GM12878 (cell line): ENCODE measurements around the gene KLK8. TPM values are rescaled to one million over a fixed set of nuclear protein-coding genes. Genes with fewer than 3 reads are reported as not detected.

Experiments
- ATAC-seq: fragments of 200-7000 bp; cut with Tn5 transposase; 3 replicates; pipeline ENCODE4 v1.9.1; 2020; ENCODE audit warnings: mild to moderate bottlenecking, moderate library complexity
- BruUV-seq: library from RNA; stranded (reverse); fragments of 400-500 nt; replicated peaks from 2 replicates; lab custom pipeline; 2021; lab: Mats Ljungman, UMichigan
- CTCF ChIA-PET: fragments of 300-600 bp; sonication (Branson Sonifier 250); formaldehyde crosslinking; extraction: SDS; loops from one replicate; lab custom pipeline; 2021; ENCODE audit warnings: inconsistent platforms; lab: Yijun Ruan, JAX
- POLR2A ChIA-PET: fragments of 350-600 bp; formaldehyde crosslinking; extraction: SDS; loops from one replicate; lab custom pipeline; 2021; ENCODE audit warnings: inconsistent platforms; lab: Charles Lee
- RAD21 ChIA-PET: fragments of 300-600 bp; sonication (Branson Sonifier 250); formaldehyde crosslinking; loops from one replicate; lab custom pipeline; 2023; ENCODE audit warnings: antibody characterized with exemption; ENCODE audit not compliant: unreplicated experiment; lab: Charles Lee
- SMC1A ChIA-PET: fragments of 300-600 bp; sonication (Branson Sonifier 250); formaldehyde crosslinking; loops from one replicate; lab custom pipeline; 2023; ENCODE audit not compliant: unreplicated experiment, uncharacterized antibody; lab: Charles Lee
- DNase-seq: peaks from one replicate; pipeline ENCODE4 v3.0.0-alpha.2; 2011; ENCODE audit warnings: low read depth, low spot score
- FAIRE-seq: peaks from 3 replicates; lab custom pipeline; 2011; peaks lifted over from hg19 to GRCh38; lab: Jason Lieb, UNC
- H2AFZ ChIP-seq: 2 replicates; pipeline ENCODE4 v1.6.0; 2011; ENCODE audit warnings: low read depth, low read length, control low read depth; ENCODE audit not compliant: control insufficient read depth
- H3K27ac ChIP-seq: 2 replicates; pipeline ENCODE4 v1.5.1; 2011; ENCODE audit warnings: control low read depth; ENCODE audit not compliant: control insufficient read depth, insufficient read depth
- H3K27me3 ChIP-seq, 2 experiments: replicated peaks in 1 of 2; 2 replicates each; pipeline versions ENCODE4 v1.6.0 to v1.6.1; 2011; ENCODE audit warnings: low read length in 1 of 2; ENCODE audit not compliant: control insufficient read depth in 2 of 2, insufficient read depth in 2 of 2
- H3K36me3 ChIP-seq, 2 experiments: 2 replicates each; pipeline ENCODE4 v1.5.1; 2011; ENCODE audit warnings: low read length in 1 of 2; ENCODE audit not compliant: control insufficient read depth in 2 of 2, insufficient read depth in 2 of 2
- H3K4me1 ChIP-seq: 2 replicates; pipeline ENCODE4 v1.6.1; 2011; ENCODE audit warnings: mild to moderate bottlenecking, low read length, moderate library complexity, mixed read lengths; ENCODE audit not compliant: control insufficient read depth, insufficient read depth
- H3K4me2 ChIP-seq: 2 replicates; pipeline ENCODE4 v1.6.0; 2011; ENCODE audit warnings: control low read depth; ENCODE audit not compliant: control insufficient read depth, insufficient read depth
- H3K4me3 ChIP-seq: fragments of 200-600 bp; sonication (generic); 2 replicates; pipeline ENCODE4 v1.5.1; 2016
- H3K79me2 ChIP-seq: 2 replicates; pipeline ENCODE4 v1.6.0; 2011; ENCODE audit warnings: low read length; ENCODE audit not compliant: control insufficient read depth, insufficient read depth
- H3K9ac ChIP-seq: 2 replicates; pipeline ENCODE4 v1.8.0; 2011; ENCODE audit warnings: low read length, control low read depth, mixed read lengths; ENCODE audit not compliant: control insufficient read depth, insufficient read depth
- H3K9me3 ChIP-seq: replicated peaks from 3 replicates; pipeline ENCODE4 v1.5.1; 2011; ENCODE audit warnings: mild to moderate bottlenecking, low read length; ENCODE audit not compliant: control insufficient read depth, insufficient read depth
- H4K20me1 ChIP-seq: 2 replicates; pipeline ENCODE4 v1.6.0; 2011; ENCODE audit not compliant: control insufficient read depth, insufficient read depth
- CBX3 ChIP-seq: fragments of 200-600 bp; sonication (generic); IDR thresholded peaks from 2 replicates; pipeline ENCODE4 v1.6.1; 2016; ENCODE audit warnings: low read depth, borderline replicate concordance
- CHD4 ChIP-seq: fragments of 200-600 bp; sonication (generic); IDR thresholded peaks from 2 replicates; pipeline ENCODE4 v1.6.1; 2016; ENCODE audit warnings: mild to moderate bottlenecking
- EGR1 ChIP-seq, 2 experiments: IDR thresholded peaks; 1 replicate in 1 of 2; 2 replicates in 1 of 2; pipeline ENCODE4 v1.6.1; 2011 to 2012; ENCODE audit warnings: low read depth in 2 of 2, low read length in 2 of 2, borderline replicate concordance in 1 of 2, mild to moderate bottlenecking in 1 of 2, moderate library complexity in 1 of 2
- JUND ChIP-seq: IDR thresholded peaks from 2 replicates; pipeline ENCODE4 v1.6.1; 2012; ENCODE audit warnings: low read depth, mild to moderate bottlenecking, low read length, improper control_type of control experiment, moderate library complexity
- MEF2A ChIP-seq: IDR thresholded peaks from 2 replicates; pipeline ENCODE4 v1.6.1; 2011; ENCODE audit warnings: low read depth, mild to moderate bottlenecking, low read length, moderate library complexity; ENCODE audit not compliant: insufficient read depth
- NR2F1 ChIP-seq: fragments of 450-650 bp; conservative IDR thresholded peaks from 2 replicates; pipeline ENCODE4 v1.6.1; 2017; ENCODE audit warnings: mild to moderate bottlenecking
- REST ChIP-seq: IDR thresholded peaks from 2 replicates; pipeline ENCODE4 v1.6.1; 2012; ENCODE audit warnings: mild to moderate bottlenecking, low read depth, low read length
- SUPT20H ChIP-seq: IDR thresholded peaks from 2 replicates; pipeline ENCODE4 v1.6.1; 2011; ENCODE audit warnings: low read depth, mild to moderate bottlenecking, low read length, moderate library complexity, borderline replicate concordance; ENCODE audit not compliant: control insufficient read depth
- ZBED1 ChIP-seq: IDR thresholded peaks from 2 replicates; pipeline ENCODE4 v1.6.1; 2016; ENCODE audit warnings: borderline replicate concordance
- ZZZ3 ChIP-seq: IDR thresholded peaks from 2 replicates; pipeline ENCODE4 v1.6.1; 2011; ENCODE audit warnings: low read depth; ENCODE audit not compliant: control insufficient read depth, insufficient read length
- WGBS: methylation state at CpG from one replicate; pipeline ENCODE4 v1.1.6; 2016; ENCODE audit warnings: low lambda C conversion rate; ENCODE audit not compliant: insufficient replicate concordance, insufficient coverage; ENCODE audit errors: missing lambda C conversion rate; 5-methylcytosine and 5-hydroxymethylcytosine counted together
- in situ Hi-C: fragments of 300-500 bp; cut with MboI; formaldehyde crosslinking; loops from 9 replicates; pipeline ENCODE4 v1.14.3; 2018; ENCODE audit warnings: mixed read lengths
- intact Hi-C: fragments of 100-400 bp; cut with micrococcal nuclease; formaldehyde crosslinking; loops from one replicate; pipeline ENCODE4 v1.14.2; 2022; ENCODE audit not compliant: unreplicated experiment
- polyA plus RNA-seq, 11 experiments: library from polyadenylated mRNA; depleted of rRNA in 4 of 11; unstranded in 6 of 11; stranded (reverse) in 5 of 11; fragments of >200 nt; fragmentation: Nextera tagmentation in 4 of 11; fragmentation: Illumina TruSeq in 1 of 11; extraction: Ambion mirVana in 4 of 11; extraction: Trizol in 1 of 11; gene quantifications; 1 replicate in 1 of 11; 2 replicates in 10 of 11; pipeline versions ENCODE4 v1.2.1 to v1.2.3, GENCODE V29; 2011 to 2016; ENCODE audit warnings: inconsistent platforms in 2 of 11, missing spikeins in 2 of 11, low read depth in 1 of 11
- total RNA-seq, 4 experiments: library from RNA; depleted of rRNA in 3 of 4; stranded (reverse); fragments of >200 nt in 3 of 4; fragmentation: Illumina TruSeq in 1 of 4; extraction: Trizol in 1 of 4; gene quantifications; 2 replicates each; pipeline versions ENCODE4 v1.2.1 to v1.2.3, GENCODE V29; 2013 to 2021
- TF ChIP-seq, protein P1 (sequence below): IDR thresholded peaks from 2 replicates; pipeline ENCODE4 v1.6.1; 2011; ENCODE audit warnings: borderline replicate concordance, low read depth, mild to moderate bottlenecking, moderate library complexity, low read length; ENCODE audit not compliant: insufficient read depth, poor library complexity, severe bottlenecking

KLK8 gene
- total and polyA plus RNA-seq, 10 of the 15 experiments (the other 5 are each of a cell fraction or from before 2014, with no cell fraction given), result not detected

- H4K20me1 ChIP-seq, result no peaks in the 10 kb centered on the region
- no peak for TF ChIP-seq JUND
- TF ChIP-seq CHD4, result no peak
- no peak for TF ChIP-seq REST
- TF ChIP-seq NR2F1, result no peak
- TF ChIP-seq EGR1 (IDR thresholded peaks at IDR 0.05; ENCODE audit: borderline replicate concordance in 1 of 2, low read depth in 2 of 2, low read length in 2 of 2), result no peak
- no peak for TF ChIP-seq ZZZ3
- TF ChIP-seq, protein P1, sequence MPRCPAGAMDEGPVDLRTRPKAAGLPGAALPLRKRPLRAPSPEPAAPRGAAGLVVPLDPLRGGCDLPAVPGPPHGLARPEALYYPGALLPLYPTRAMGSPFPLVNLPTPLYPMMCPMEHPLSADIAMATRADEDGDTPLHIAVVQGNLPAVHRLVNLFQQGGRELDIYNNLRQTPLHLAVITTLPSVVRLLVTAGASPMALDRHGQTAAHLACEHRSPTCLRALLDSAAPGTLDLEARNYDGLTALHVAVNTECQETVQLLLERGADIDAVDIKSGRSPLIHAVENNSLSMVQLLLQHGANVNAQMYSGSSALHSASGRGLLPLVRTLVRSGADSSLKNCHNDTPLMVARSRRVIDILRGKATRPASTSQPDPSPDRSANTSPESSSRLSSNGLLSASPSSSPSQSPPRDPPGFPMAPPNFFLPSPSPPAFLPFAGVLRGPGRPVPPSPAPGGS, result no peak
- no peak for TF ChIP-seq CBX3
- no peak for TF ChIP-seq MEF2A
- TF ChIP-seq ZBED1, result no peak
- no peak for TF ChIP-seq SUPT20H
- ChIA-PET POLR2A (no interaction called here), RAD21 (no interaction called here), CTCF (interaction anchor here (1.8 kb wide), 1 partner anchor 11 kb away, joined by 4 read pairs; no protein-coding TSS in a partner anchor), SMC1A (no interaction called here)
- in situ Hi-C loops, result no loop called here
- no peak overlapping the region for H3K4me3 ChIP-seq
- 0% methylated on average over 1 of the region's 9 CpGs for WGBS
- H3K79me2 ChIP-seq, result no peaks in the 10 kb centered on the region
- no peak overlapping the region for H3K9ac ChIP-seq
- no peak for FAIRE-seq
- BruUV-seq, result no TSS peak
- no peak overlapping the region for H3K4me2 ChIP-seq
- peaks cover 0 to 2% of the 10 kb centered on the region in 2 experiments; a peak in 2 of 4 replicates for H3K27me3 ChIP-seq
- H3K36me3 ChIP-seq, result no peaks in the 10 kb centered on the region
- H3K9me3 ChIP-seq, result no peaks in the 10 kb centered on the region
- DNase-seq, result no peak
- no peak overlapping the region for H3K27ac ChIP-seq
- ATAC-seq, result no peak
- H3K4me1 ChIP-seq, result no peaks in the 10 kb centered on the region
- H2AFZ ChIP-seq, result no peak overlapping the region
- intact Hi-C loops, result no loop called here
These were observed 26.5 kb downstream of the KLK8 start for GRCh38 chr19:50974702-50975556.
